CMK (cell line): ENCODE results near the gene TMEM87B.

ENCODE experiments used
- DNase-seq: peaks from one replicate; pipeline ENCODE4 v3.0.0-alpha.2; 2010; ENCODE audit warnings: low read depth

The TMEM87B gene

GRCh38 chr2:112168422-112169124 lies 113.5 kb downstream of the TMEM87B start:
- no peak for DNase-seq
